Fibroblast of villous mesenchyme (primary cell): ENCODE data around the gene CDH4. TPM values are rescaled to one million over a fixed set of nuclear protein-coding genes. Genes with fewer than 3 reads are reported as not detected.

Experiments used
- DNase-seq: peaks from one replicate; pipeline ENCODE4 v3.0.0-alpha.2; 2010; ENCODE audit warnings: low read depth
- H3K4me3 ChIP-seq: 2 replicates; pipeline ENCODE4 v1.5.1; 2011; ENCODE audit warnings: low read depth, mild to moderate bottlenecking, low read length
- total RNA-seq: library from RNA; depleted of rRNA; stranded (reverse); fragments of >200 nt; gene quantifications from 2 replicates; pipeline ENCODE4 v1.2.3, GENCODE V29; 2012
- TF ChIP-seq, protein P1 (sequence below): IDR thresholded peaks from 2 replicates; pipeline ENCODE4 v1.5.1; 2012; ENCODE audit warnings: low read depth, mild to moderate bottlenecking, low read length; ENCODE audit not compliant: insufficient read depth

CDH4 gene
- total RNA-seq, 1 donor = 1.7 TPM

DNA sequence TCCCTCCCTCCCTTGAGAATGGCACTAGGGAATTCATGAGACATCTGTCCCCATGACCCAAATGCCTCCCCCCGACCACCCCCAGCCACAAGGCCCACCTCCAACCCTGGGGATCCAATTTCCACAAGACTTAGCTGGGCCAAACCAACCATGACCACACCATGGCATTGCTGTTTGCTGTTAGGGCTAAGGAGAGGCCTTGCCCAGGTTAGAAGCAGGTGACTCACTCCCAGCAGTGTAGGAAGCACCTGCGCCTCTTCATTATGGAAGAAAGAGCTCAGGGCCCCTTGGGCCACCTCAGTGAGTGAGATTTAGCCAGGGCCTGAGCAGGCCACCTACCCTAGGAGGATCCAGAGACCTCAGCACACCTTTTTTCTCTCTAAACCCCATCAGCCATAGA, 475.7 kb downstream of the CDH4 start:
- TF ChIP-seq, protein P1, sequence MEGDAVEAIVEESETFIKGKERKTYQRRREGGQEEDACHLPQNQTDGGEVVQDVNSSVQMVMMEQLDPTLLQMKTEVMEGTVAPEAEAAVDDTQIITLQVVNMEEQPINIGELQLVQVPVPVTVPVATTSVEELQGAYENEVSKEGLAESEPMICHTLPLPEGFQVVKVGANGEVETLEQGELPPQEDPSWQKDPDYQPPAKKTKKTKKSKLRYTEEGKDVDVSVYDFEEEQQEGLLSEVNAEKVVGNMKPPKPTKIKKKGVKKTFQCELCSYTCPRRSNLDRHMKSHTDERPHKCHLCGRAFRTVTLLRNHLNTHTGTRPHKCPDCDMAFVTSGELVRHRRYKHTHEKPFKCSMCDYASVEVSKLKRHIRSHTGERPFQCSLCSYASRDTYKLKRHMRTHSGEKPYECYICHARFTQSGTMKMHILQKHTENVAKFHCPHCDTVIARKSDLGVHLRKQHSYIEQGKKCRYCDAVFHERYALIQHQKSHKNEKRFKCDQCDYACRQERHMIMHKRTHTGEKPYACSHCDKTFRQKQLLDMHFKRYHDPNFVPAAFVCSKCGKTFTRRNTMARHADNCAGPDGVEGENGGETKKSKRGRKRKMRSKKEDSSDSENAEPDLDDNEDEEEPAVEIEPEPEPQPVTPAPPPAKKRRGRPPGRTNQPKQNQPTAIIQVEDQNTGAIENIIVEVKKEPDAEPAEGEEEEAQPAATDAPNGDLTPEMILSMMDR = no peak
- no peak for DNase-seq
- H3K4me3 ChIP-seq = no peak overlapping the region

- no peak for DNase-seq
- H3K4me3 ChIP-seq = no peak overlapping the region
- TF ChIP-seq, protein P1 = no peak
Measured at GRCh38 chr20:61728326-61728725, 476.3 kb downstream of the CDH4 start.

- H3K4me3 ChIP-seq = no peak overlapping the region
- TF ChIP-seq, protein P1 = no peak
- no peak for DNase-seq
Measured at GRCh38 chr20:61728786-61729770, 477.0 kb downstream of the CDH4 start.

DNA sequence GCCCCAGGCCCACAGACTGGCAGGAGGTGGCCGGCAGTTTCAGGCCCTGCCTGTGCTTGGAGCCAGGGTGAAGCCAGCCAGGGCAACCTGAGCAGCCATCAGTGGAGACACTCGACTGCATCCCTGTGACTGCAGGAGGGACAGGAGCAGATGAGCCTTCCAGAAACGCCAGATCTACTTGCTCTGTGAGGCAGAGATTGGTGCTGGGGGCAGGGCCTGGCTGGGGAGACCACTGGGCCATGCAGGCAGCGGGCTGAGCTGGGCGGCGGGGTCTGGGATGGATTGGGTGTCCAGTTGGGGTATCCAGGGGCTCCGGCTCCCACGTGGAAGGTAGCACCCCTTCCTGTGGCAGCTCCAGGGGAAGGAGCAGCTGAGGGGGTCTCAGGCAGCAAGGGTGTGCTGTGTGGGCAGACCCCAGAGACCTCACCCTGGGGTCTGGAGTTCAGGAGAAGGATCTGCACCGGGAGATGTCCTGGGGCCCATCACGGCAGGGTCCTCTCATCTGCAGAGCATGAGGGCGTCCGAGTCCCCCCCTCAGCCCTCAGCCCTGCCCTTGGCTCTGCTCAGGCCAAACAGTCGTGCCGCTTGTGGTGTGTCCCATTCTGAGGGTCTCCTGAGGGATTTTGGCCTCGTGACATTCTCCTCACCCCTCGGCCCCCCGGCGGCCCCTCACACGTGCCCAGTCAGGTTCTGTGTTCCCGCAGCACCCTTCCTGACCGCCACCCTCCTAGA, 478.7 kb downstream of the CDH4 start:
- no peak overlapping the region for H3K4me3 ChIP-seq
- TF ChIP-seq, protein P1 = no peak
- DNase-seq = no peak

GRCh38 chr20:61731363-61732181, 479.5 kb downstream of the CDH4 start:
- DNase-seq = no peak
- TF ChIP-seq, protein P1 = no peak
- H3K4me3 ChIP-seq = no peak overlapping the region

GRCh38 chr20:61732511-61733210, 480.6 kb downstream of the CDH4 start:
- DNase-seq = no peak
- TF ChIP-seq, protein P1 = no peak
- no peak overlapping the region for H3K4me3 ChIP-seq
